ENCODE data around the gene RPRD2.

The RPRD2 gene

GRCh38 chr1:150472601-150473200 lies 108.8 kb downstream of the RPRD2 start:
- DNase-seq (ENCODE audit: low read depth): no peak

GRCh38 chr1:150473659-150474058 lies 109.7 kb downstream of the RPRD2 start:
- DNase-seq (ENCODE audit: low read depth): no peak

- DNase-seq (ENCODE audit: low read depth): no peak
Observed at GRCh38 chr1:150474869-150475268, 110.9 kb downstream of the RPRD2 start.

DNA sequence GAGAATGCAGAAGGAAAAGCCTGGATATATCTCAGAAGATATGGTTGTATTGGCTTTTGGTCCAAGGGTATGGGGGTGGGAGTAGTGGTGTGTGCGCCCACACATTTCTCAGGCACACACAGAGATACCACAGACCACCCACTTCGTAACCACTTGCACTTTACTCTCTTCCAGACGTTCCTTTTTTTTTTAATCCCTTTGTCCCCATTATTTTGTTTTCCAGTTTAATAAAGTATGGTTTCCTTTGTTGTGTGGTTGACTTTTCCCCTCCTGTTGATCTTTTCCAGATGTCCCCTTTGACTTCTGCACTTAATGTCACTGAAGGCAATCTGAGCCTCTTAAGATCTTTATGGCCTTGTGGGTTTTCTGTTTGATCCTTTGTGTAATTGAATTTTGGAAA lies 112.8 kb downstream of the RPRD2 start:
- DNase-seq (ENCODE audit: low read depth): no peak

DNA sequence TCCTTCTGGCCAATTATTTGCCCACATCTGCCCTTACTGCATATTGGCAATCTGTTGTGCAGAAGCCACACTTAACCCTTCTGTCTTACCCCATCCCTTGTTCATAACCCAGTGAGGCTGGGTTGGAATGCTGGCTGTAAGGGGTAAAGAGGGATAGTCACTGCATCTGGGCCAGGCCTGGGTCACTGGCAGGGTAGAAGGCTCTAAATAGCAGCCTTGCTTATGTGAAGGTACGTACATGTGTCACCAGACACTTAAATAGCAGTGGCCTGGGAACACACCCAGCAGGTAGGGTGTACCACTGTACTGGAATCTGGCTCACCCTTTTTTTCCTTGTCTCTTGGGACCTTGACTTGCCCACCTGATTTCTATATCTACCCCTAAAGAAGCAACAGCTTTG lies 113.4 kb downstream of the RPRD2 start:
- no peak for DNase-seq (ENCODE audit: low read depth)

GRCh38 chr1:150477733-150478132 lies 113.8 kb downstream of the RPRD2 start:
- DNase-seq (ENCODE audit: low read depth): no peak

GRCh38 chr1:150479370-150479769 lies 115.4 kb downstream of the RPRD2 start:
- no peak for DNase-seq (ENCODE audit: low read depth)

- no peak for DNase-seq (ENCODE audit: low read depth)
Observed at GRCh38 chr1:150479927-150480352, 116.0 kb downstream of the RPRD2 start.

DNA sequence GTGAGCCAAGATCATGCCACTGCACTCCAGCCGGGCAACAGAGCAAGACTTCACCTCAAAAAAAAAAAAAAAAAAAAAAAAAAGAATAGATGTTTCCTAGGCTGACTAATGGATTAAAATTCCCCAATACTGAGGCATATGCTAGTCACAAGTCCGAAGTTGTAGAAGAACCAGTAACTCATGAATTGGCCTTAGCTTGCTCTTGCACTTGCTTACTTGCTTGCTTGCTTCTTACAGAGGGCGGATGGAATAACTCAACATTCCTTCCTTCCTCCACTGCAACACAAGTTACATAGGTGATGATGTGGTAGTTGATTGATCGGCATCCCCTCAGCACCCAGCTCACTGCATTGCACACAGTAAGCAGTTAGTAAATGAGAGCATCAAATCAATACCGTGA lies 120.5 kb downstream of the RPRD2 start:
- no peak for DNase-seq (ENCODE audit: low read depth)

DNA sequence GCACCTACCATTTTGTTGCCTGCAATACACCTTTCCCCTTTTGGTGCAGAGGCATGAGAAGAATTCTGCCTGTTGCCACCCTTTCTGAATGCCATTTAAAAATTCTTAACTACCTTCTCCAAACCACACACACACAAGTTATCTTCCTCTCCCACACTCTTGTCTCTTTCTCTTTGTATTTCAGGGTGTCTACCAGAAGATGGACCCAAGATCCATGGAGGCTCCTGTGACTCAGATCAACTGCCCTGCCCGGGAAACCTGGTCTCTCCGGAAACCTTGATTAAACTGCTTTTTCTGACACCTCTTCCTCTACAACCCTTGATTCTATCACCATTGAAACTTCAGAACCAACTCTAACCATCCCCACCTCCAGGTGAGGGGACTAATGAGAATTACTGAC lies 120.9 kb downstream of the RPRD2 start:
- no peak for DNase-seq (ENCODE audit: low read depth)

DNA sequence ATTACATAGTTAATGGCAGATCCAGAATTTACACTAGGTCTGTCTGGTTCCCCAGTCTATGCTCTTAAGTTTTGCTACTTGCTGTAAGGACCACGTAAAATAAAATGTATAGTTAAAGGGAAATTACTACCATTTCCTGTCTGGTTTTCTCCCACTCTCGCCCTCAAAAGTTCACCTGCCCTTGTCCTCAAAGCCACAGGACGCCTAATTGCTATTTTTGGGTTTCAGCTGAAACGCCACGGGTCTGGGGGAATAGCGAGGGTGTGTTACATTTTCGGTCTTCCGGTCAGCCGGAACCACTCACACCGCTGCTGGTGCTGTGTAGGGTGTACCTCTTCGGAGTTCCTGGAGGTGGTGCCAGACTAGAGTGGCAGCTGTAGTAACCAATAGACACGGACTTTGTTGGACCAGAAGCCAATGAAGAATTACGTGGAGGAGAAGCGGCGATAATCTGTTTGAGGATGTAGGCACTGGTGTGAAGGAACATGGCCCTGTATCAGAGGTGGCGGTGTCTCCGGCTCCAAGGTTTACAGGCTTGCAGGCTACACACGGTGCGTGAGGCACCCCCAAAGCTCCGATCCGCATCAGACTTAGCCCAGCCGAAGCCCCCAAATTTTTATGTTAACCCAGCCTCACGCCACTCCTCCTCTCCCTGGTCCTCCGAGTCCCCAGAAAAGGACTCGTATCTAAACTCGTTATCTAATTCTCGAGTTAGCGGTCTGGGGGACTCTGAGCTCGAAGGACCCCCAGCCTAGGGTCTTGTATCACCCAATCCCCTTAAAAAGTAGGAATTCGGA lies 123.2 kb downstream of the RPRD2 start, which contains the start of gene TARS2:
TARS2 (plus strand) TSS at position 454 of the 797 bp plus-strand sequence; CDS start at position 486, 32 bp downstream.
- peak; percentile 85 for DNase-seq (ENCODE audit: low read depth)

GRCh38 chr1:150487763-150488115 lies 123.8 kb downstream of the RPRD2 start:
- no peak for DNase-seq (ENCODE audit: low read depth)

DNA sequence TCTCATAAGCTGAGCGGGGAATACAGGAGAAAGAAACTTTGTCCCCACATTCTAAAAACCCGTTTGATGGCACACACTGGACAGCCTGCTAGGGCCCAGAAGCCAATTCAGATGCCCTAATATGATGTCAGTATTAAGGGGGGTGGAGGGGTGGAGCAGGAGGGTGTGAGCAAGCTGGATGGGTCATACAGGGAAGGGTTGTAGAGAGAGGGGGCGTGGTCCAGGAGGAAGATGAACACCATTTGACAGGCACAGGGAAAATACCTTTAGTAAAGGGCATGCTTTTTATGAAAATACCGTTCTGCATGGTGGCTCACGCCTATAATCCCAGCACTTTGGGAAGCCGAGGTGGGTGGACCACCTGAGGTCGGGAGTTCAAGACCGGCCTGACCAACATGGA lies 129.2 kb downstream of the RPRD2 start:
- DNase-seq (ENCODE audit: low read depth): no peak

- DNase-seq (ENCODE audit: low read depth): no peak
Observed at GRCh38 chr1:150498342-150498741, 134.4 kb downstream of the RPRD2 start.

- DNase-seq (ENCODE audit: low read depth): no peak
Observed at GRCh38 chr1:150505431-150505830, 141.5 kb downstream of the RPRD2 start.

DNA sequence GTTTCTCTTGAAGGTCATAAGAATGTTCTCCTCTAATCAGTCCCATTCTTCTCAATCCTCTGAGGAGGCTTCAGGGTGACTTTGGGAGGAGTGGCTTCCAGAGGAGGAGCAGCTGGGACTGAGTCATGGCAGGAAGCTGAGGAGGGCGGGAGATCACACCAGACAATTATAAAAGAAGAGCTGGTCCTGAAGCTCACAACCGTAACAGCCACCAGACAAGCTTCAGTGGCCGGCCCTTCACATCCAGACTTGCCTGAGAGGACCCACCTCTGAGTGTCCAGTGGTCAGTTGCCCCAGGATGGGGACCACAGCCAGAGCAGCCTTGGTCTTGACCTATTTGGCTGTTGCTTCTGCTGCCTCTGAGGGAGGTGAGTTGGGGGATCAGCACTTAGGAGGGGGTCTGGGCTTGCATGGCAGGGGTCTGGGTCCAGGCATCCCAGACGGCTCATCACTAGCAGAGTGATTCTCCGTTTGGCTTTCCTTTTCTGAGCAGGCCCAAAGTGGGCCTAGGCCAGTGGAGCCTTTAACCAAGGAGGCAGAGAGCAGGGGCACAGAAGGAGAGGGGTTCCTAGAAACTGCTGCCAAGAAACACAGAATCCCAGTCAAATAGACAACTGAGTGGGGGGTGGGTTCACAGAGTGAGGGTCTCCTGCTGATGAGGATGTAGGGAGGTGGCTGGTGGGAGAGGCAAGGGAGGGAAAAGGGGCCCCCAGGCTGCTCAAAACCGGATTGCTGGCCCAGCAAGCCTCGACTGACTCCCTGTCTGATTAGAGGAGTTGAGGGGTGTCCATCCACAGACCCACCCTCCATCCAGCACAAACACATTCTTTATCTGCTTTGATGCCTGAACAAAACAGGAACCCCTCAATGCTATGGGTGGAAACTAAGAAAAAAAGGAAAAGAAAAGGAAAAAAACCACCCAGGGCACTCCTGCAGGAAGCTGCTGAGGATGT lies 144.2 kb downstream of the RPRD2 start, which contains the start of gene ECM1:
ECM1 (plus strand) TSS at position 198 of the 953 bp plus-strand sequence; CDS start at position 299, 101 bp downstream.
- no peak for DNase-seq (ENCODE audit: low read depth)

DNA sequence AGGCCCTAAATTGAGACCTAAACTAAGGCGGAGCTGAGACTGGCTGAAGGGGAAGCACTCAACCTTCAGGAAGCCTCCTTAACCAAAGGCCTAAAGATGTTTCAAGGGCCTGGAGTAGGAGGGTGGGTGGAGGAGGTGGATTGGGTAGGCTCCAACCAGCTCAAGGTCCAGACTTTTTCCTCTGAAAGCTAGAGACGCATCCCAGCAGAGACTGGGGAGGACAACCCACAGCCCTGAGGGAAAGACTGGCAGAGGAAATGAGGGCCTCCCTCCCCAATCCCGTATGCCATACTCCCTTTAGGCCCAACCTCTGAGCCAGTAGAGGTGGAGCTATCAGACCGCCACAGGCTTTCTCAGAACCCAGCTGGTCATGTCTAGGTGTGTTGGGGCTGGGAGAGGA lies 145.0 kb downstream of the RPRD2 start:
- DNase-seq (ENCODE audit: low read depth): no peak

DNA sequence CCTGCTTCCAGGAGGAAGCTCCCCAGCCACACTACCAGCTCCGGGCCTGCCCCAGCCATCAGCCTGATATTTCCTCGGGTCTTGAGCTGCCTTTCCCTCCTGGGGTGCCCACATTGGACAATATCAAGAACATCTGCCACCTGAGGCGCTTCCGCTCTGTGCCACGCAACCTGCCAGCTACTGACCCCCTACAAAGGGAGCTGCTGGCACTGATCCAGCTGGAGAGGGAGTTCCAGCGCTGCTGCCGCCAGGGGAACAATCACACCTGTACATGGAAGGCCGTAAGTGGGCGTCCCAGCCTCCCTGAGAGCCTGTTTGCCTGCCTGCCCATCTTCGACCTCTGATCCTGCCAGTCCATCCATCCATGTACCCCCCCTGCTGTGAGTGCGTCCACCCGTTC lies 147.6 kb downstream of the RPRD2 start:
- no peak for DNase-seq (ENCODE audit: low read depth)

DNA sequence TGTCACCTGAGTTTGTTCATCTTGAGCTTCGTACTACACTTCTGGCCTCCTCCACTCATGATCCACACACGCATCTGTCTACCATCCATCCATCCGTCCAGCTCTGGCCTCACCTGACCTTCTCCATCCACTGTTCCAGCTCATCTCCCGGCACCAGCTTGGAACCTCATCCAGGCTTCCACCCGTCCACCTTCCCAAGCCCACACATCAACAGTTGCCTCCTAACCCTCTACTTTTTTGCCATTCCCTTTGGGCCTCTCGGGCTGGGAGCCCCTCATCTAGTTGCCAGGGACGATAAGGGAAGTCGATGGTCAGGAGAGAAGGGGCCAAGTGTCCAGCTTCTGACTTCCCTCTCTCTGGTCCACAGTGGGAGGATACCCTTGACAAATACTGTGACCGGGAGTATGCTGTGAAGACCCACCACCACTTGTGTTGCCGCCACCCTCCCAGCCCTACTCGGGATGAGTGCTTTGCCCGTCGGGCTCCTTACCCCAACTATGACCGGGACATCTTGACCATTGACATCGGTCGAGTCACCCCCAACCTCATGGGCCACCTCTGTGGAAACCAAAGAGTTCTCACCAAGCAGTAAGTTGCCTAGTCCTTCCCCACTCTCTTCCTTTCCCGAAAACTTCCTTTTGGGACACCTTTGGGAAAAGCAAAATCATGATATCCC lies 148.2 kb downstream of the RPRD2 start:
- DNase-seq (ENCODE audit: low read depth): no peak

- DNase-seq (ENCODE audit: low read depth): no peak
Observed at GRCh38 chr1:150512846-150513245, 148.9 kb downstream of the RPRD2 start.

DNA sequence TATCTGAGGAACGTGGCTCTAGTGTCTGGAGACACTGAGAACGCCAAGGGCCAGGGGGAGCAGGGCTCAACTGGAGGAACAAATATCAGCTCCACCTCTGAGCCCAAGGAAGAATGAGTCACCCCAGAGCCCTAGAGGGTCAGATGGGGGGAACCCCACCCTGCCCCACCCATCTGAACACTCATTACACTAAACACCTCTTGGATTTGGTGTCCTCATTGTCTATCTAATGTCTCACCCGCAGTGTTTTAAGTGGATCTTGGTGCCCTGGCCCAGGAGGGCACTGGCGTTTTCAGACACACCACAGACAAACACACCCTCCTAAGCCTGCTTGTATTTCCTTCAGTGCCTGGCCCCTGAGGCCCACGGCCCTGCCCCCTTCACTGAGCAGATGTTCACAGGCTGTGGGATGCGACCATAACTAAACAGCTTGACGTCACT lies 149.4 kb downstream of the RPRD2 start:
- DNase-seq (ENCODE audit: low read depth): no peak

DNA sequence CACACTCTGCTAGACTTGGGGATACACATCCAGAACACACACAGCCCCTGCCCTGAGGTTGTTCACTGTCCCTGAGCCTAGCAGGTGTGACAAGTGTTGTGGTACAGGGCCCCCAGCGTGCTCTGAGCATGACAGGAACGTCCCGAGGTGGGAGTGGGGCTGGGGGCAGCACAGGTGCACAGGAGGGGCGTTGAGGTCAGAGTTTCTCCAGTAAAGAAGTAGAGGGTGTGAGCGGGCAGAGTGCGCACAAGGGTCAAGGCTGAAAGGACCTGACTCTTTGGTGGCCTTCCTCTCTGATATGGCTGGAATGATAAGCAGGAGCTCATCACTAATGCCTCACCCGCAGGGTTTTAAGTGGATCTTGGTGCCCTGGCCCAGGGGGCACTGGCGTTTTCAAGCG lies 150.3 kb downstream of the RPRD2 start:
- DNase-seq (ENCODE audit: low read depth): no peak

Measured in activated T-cell treated with anti-CD3 and anti-CD28 coated beads for 1 hour (primary cell).